ENCODE measurements around the gene ENTREP1. TPM values are rescaled to one million over a fixed set of nuclear protein-coding genes. Genes with fewer than 3 reads are reported as not detected.

ENTREP1 gene
- total and polyA plus RNA-seq, 10 donors: 0.61 to 2.6 (median 1.2) TPM

- intact Hi-C loops (cut with DNase I; ENCODE audit: low total_unique reads): no loop called here
- no peak overlapping the region for H3K27ac ChIP-seq
- no peaks in the 10 kb centered on the region for H3K9me3 ChIP-seq
- WGBS, 5 donors: 60 to 82% (median 68%) methylated on average over 4 of the region's 4 CpGs
- no peaks in the 10 kb centered on the region for H3K4me1 ChIP-seq
- H3K36me3 ChIP-seq: no peaks in the 10 kb centered on the region
- peaks cover 0 to 6% (median 0%) of the 10 kb centered on the region in 7 donors for H3K27me3 ChIP-seq (replicated peaks in 1 of 7)
- DNase-seq: no peak
- TF ChIP-seq CTCF (IDR thresholded peaks at IDR 0.05 in 8 of 11, conservative IDR thresholded peaks at IDR 0.05 in 3 of 11): no peak
- TF ChIP-seq POLR2AphosphoS5 (IDR thresholded peaks at IDR 0.05): no peak
- no peak for TF ChIP-seq POLR2A (IDR thresholded peaks at IDR 0.05)
- no peak overlapping the region for H3K4me3 ChIP-seq
These were observed 61.6 kb downstream of the ENTREP1 start for GRCh38 chr9:69386651-69387050.

GRCh38 chr9:69388596-69388995 lies 63.6 kb downstream of the ENTREP1 start:
- WGBS, 5 donors: 65 to 81% (median 70%) methylated on average over 3 of the region's 3 CpGs
- no peaks in the 10 kb centered on the region for H3K9me3 ChIP-seq
- H3K4me3 ChIP-seq: no peak overlapping the region
- no peak overlapping the region for H3K27ac ChIP-seq
- intact Hi-C loops (cut with DNase I; ENCODE audit: low total_unique reads): no loop called here
- no peaks in the 10 kb centered on the region for H3K36me3 ChIP-seq
- H3K4me1 ChIP-seq: no peaks in the 10 kb centered on the region
- no peak for DNase-seq
- TF ChIP-seq POLR2AphosphoS5 (IDR thresholded peaks at IDR 0.05) (no peak), POLR2A (IDR thresholded peaks at IDR 0.05) (no peak), CTCF (IDR thresholded peaks at IDR 0.05 in 8 of 11, conservative IDR thresholded peaks at IDR 0.05 in 3 of 11) (no peak)
- peaks cover 0 to 6% (median 0%) of the 10 kb centered on the region in 7 donors for H3K27me3 ChIP-seq (replicated peaks in 1 of 7)

DNA sequence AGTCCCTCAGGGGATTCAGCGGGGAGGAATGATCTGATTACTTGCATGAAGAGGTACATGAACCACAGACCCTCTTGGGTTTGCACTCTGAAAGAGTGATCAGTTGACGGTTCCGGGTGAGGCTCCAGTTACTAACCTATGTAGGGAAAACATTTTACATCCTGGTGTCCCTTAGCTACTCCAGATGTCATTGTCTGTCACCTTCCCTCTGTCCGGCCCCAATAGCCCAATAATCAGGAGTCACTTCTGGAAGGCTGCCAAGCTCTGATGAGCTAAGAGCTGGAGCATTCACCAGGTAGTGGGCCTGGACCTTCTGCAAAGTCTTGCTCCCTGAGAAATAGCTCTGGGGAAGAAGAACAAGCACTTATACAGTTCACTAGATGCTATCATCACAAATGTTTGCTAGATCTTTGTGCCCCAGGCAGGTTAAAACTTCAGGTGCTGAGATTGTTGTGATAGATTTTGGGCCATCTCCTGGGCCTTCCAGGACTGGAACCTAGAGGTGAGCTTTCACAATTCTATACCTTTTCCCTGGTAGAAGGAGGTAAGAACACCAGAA lies 64.5 kb downstream of the ENTREP1 start:
- Histone ChIP-seq H3K4me3 (no peak overlapping the region), H3K36me3 (no peaks in the 10 kb centered on the region), H3K4me1 (no peaks in the 10 kb centered on the region), H3K9me3 (no peaks in the 10 kb centered on the region), H3K27ac (no peak overlapping the region), H3K27me3 (replicated peaks in 1 of 7) (peaks cover 0 to 6% (median 0%) of the 10 kb centered on the region in 7 donors)
- TF ChIP-seq POLR2AphosphoS5 (IDR thresholded peaks at IDR 0.05) (no peak), CTCF (IDR thresholded peaks at IDR 0.05 in 8 of 11, conservative IDR thresholded peaks at IDR 0.05 in 3 of 11) (no peak), POLR2A (IDR thresholded peaks at IDR 0.05) (no peak)
- intact Hi-C loops (cut with DNase I; ENCODE audit: low total_unique reads): no loop called here
- WGBS, 5 donors: 90 to 97% (median 95%) methylated on average over 4 of the region's 4 CpGs
- no peak for DNase-seq

- no peak overlapping the region for H3K4me3 ChIP-seq
- intact Hi-C loops (cut with DNase I; ENCODE audit: low total_unique reads): no loop called here
- no peak for DNase-seq
These were observed 66.5 kb downstream of the ENTREP1 start for GRCh38 chr9:69391487-69391886.

More at GRCh38 chr9:69391487-69391886, 66.5 kb downstream of the ENTREP1 start:
- H3K4me1 ChIP-seq: no peaks in the 10 kb centered on the region
- H3K36me3 ChIP-seq: no peaks in the 10 kb centered on the region
- H3K27ac ChIP-seq: no peak overlapping the region
- no peaks in the 10 kb centered on the region for H3K27me3 ChIP-seq (replicated peaks in 1 of 7)
- H3K9me3 ChIP-seq: no peaks in the 10 kb centered on the region
- 93 to 99% (median 97%) methylated on average over 9 to 11 of the region's 11 CpGs for WGBS, 5 donors
- no peak for TF ChIP-seq POLR2A (IDR thresholded peaks at IDR 0.05)
- TF ChIP-seq POLR2AphosphoS5 (IDR thresholded peaks at IDR 0.05): no peak
- no peak for TF ChIP-seq CTCF (IDR thresholded peaks at IDR 0.05 in 8 of 11, conservative IDR thresholded peaks at IDR 0.05 in 3 of 11)
